ENCODE results near the gene HOMER2. TPM values are rescaled to one million over a fixed set of nuclear protein-coding genes. Genes with fewer than 3 reads are reported as not detected.
"Not testable (repeated sequence)": the region's sequence is repeated elsewhere in the genome, so short reads cannot be mapped to it uniquely, and the experiment has no call there.

HOMER2 gene
- total RNA-seq, 1 donor from 2014 or later, result 8.5 TPM

GRCh38 chr15:82966671-82967071 is 14.2 kb upstream of the HOMER2 start:
- DNase-seq (ENCODE audit: extremely low read depth, low read depth, low spot score), result no peak

- DNase-seq (ENCODE audit: extremely low read depth, low read depth, low spot score), result no peak
These were observed 12.4 kb upstream of the HOMER2 start for GRCh38 chr15:82964890-82965289.

GRCh38 chr15:82963471-82964341 is 11.2 kb upstream of the HOMER2 start:
- DNase-seq (ENCODE audit: extremely low read depth, low read depth, low spot score), result no peak

- DNase-seq (ENCODE audit: extremely low read depth, low read depth, low spot score), result no peak
These were observed 8.2 kb upstream of the HOMER2 start for GRCh38 chr15:82960766-82961165.

- no peak for DNase-seq (ENCODE audit: extremely low read depth, low read depth, low spot score)
These were observed 6.9 kb upstream of the HOMER2 start for GRCh38 chr15:82959423-82959822.

- no peak for DNase-seq (ENCODE audit: extremely low read depth, low read depth, low spot score)
These were observed 6.1 kb upstream of the HOMER2 start for GRCh38 chr15:82958638-82959037.

- no peak for DNase-seq (ENCODE audit: extremely low read depth, low read depth, low spot score)
These were observed 905 bp downstream of the HOMER2 start for GRCh38 chr15:82951472-82952157.

- DNase-seq (ENCODE audit: extremely low read depth, low read depth, low spot score), result no peak
These were observed 1.7 kb downstream of the HOMER2 start for GRCh38 chr15:82950746-82951370.

- no peak for DNase-seq (ENCODE audit: extremely low read depth, low read depth, low spot score)
These were observed 2.2 kb downstream of the HOMER2 start for GRCh38 chr15:82950295-82950694.

- no peak for DNase-seq (ENCODE audit: extremely low read depth, low read depth, low spot score)
These were observed 6.3 kb downstream of the HOMER2 start for GRCh38 chr15:82946155-82946701.

- no peak for DNase-seq (ENCODE audit: extremely low read depth, low read depth, low spot score)
These were observed 7.2 kb downstream of the HOMER2 start for GRCh38 chr15:82945326-82945725.

GRCh38 chr15:82944821-82945220 is 7.7 kb downstream of the HOMER2 start:
- DNase-seq (ENCODE audit: extremely low read depth, low read depth, low spot score), result no peak

GRCh38 chr15:82944056-82944455 is 8.5 kb downstream of the HOMER2 start:
- no peak for DNase-seq (ENCODE audit: extremely low read depth, low read depth, low spot score)

GRCh38 chr15:82943176-82943575 is 9.3 kb downstream of the HOMER2 start:
- no peak for DNase-seq (ENCODE audit: extremely low read depth, low read depth, low spot score)

GRCh38 chr15:82942691-82943090 is 9.8 kb downstream of the HOMER2 start:
- DNase-seq (ENCODE audit: extremely low read depth, low read depth, low spot score), result no peak

- DNase-seq (ENCODE audit: extremely low read depth, low read depth, low spot score), result not testable (repeated sequence)
These were observed 12.8 kb downstream of the HOMER2 start for GRCh38 chr15:82939678-82940077.

GRCh38 chr15:82937712-82938058 is 14.8 kb downstream of the HOMER2 start:
- no peak for DNase-seq (ENCODE audit: extremely low read depth, low read depth, low spot score)

GRCh38 chr15:82936966-82937711 is 15.4 kb downstream of the HOMER2 start:
- DNase-seq (ENCODE audit: extremely low read depth, low read depth, low spot score), result no peak

GRCh38 chr15:82935382-82935781 is 17.1 kb downstream of the HOMER2 start:
- no peak for DNase-seq (ENCODE audit: extremely low read depth, low read depth, low spot score)

GRCh38 chr15:82934100-82934880 is 18.2 kb downstream of the HOMER2 start:
- DNase-seq (ENCODE audit: extremely low read depth, low read depth, low spot score), result no peak

Data from glomerular endothelial cell (primary cell).